GM21825 (cell line): ENCODE measurements around the gene SLC25A48.
"Not testable (repeated sequence)": the region's sequence is repeated elsewhere in the genome, so short reads cannot be mapped to it uniquely, and the experiment has no call there.

Experiments
- ATAC-seq: cut with Tn5 transposase; IDR thresholded peaks from one replicate; pipeline ENCODE4 v1.9.1; 2021; ENCODE audit warnings: mild to moderate bottlenecking, moderate library complexity; ENCODE audit not compliant: unreplicated experiment

Gene SLC25A48

GRCh38 chr5:135857630-135858311 lies 23.3 kb downstream of the SLC25A48 start:
- ATAC-seq: no peak

DNA sequence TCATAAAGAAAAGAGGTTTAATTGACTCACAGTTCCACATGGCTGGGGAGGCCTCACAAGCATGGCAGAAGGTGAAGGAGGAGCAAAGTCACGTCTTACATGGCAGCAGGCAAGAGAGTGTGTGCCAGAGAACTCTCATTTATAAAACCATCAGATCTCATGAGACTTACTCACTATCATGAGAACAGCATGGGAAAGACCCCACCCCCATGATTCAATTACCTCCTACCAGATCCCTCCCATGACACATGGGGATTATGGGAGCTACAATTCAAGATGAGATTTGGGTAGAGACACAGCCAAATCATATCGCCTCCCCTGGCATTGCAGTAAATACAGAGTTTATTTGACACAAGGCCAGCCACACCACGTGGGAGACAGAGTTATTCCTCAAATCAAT lies 24.7 kb downstream of the SLC25A48 start:
- not testable (repeated sequence) for ATAC-seq

GRCh38 chr5:135859641-135860040 lies 25.2 kb downstream of the SLC25A48 start:
- ATAC-seq: no peak

DNA sequence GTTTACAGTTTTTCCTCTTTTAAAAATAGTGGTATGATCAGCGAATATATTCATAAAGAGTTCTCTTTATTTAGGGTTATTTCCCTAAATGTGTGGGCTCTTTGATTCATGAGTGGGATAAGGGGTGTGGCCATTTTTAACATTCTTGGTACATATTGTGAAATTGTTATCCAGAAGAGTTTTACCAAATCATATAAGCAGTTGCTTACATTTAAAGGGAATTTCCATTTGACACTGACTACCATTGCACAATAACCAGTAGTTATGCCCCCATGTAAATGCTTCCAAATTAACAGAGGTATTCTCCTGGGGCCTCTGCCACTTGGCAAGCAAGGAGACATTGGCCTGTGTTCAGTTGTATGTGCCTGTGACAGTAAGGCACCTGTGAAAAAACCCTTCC lies 27.2 kb downstream of the SLC25A48 start:
- no peak for ATAC-seq

GRCh38 chr5:135862086-135862485 lies 27.6 kb downstream of the SLC25A48 start:
- ATAC-seq: no peak

- ATAC-seq: no peak
These were observed 28.3 kb downstream of the SLC25A48 start for GRCh38 chr5:135862744-135863143.

DNA sequence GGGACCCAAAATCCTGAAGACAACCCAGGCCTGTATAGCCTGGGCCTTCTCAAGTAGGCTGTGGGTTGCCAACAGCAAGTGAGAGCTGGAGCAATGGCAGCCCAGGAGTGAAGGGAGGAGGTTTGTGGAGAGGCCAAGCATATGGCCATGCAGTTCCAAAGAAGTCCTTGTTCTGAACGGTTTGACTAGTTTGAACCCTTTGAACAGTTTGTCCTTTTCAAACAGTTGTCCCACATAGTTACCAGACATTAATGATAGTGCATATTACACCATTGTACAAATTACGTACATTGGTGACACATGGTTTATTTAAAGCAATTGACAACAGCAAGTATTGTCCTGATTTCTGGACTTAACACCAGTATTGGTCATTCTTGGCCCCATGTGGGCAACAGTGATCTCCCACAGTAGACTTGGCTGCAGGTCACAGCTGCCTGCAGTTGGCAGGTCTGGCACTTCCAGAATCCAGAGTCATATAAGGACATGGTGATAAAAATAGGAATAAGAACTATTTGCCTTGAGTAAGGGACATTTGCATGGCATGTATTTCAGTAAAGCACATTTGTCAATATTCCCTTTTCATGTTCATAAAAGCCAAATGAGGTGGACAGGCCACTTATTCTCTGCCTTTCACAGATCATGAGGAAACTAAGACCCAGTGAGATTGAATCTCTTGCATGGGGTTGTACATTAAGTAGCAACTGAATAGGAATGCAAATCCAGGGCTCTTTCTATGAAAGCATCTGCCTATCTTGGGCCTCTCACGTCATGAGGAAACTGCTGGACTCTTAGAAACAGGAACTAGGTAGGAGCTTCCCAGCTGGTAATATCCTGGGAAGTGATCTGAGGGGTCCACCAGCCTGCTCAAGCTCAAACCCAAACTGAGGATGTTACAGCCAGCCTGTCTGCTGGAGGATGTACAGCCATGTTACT lies 30.3 kb downstream of the SLC25A48 start:
- no peak for ATAC-seq

- no peak for ATAC-seq
These were observed 31.6 kb downstream of the SLC25A48 start for GRCh38 chr5:135866016-135866415.

DNA sequence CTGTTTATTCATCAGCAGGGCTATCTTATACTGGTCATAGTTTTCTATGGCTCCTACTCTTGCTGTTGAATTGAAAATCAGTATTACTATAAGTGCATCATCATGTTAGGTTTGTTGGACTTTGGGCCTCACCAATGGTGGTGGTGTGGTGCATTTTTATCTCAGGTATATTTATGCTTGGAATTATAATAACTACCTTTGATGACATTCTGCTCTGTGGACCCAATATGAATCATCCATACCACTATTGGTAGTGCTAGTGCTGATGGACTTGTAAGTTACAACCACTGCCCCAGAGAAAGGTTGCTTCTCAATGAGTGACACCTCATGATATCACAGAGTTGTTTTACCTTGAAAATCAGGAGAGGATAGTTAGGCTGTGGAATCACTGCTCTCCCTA lies 33.1 kb downstream of the SLC25A48 start:
- no peak for ATAC-seq

DNA sequence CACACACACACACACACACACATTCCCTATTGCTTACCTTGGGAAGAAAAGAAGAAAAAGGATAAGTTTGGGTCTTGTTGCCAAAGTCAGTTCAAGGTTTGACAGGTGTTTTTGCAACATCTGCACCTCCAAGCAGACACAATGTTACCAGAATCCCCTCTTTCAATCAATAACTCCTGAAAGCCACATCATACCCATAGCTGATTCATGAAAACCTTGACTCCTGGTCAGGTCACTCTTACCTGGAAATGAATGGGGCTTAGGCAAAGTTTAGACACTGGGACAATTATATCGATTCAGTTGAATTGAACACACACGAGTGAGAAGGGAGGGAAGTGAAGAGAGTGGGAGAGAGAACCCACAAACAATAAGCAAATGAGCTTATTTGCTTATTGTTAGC lies 34.2 kb downstream of the SLC25A48 start:
- no peak for ATAC-seq

GRCh38 chr5:135869276-135869675 lies 34.8 kb downstream of the SLC25A48 start:
- ATAC-seq: no peak

- ATAC-seq: no peak
These were observed 35.5 kb downstream of the SLC25A48 start for GRCh38 chr5:135869935-135870334.

- no peak for ATAC-seq
These were observed 36.9 kb downstream of the SLC25A48 start for GRCh38 chr5:135871268-135871915.

- no peak for ATAC-seq
These were observed 39.4 kb downstream of the SLC25A48 start for GRCh38 chr5:135873831-135874230.

DNA sequence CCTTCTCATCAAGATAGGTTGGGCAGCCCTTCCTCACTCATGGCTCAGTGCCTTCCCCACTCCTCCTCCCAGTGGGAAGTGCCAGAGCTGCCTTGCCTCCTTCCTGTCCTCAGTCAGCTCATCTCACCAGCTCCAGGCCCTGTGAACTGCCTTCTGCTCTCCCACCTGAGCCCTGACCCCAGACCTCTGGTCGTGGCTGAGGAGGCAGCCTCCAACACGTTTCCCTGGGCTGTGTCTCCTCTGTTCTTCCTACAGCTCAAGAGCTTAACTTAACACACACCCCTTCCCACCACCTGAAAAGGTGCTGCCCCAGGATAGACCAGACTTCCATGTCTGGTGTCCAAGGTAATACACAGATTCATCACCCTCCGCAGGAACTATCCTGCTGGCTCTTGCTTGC lies 40.0 kb downstream of the SLC25A48 start:
- no peak for ATAC-seq

GRCh38 chr5:135875567-135875966 lies 41.1 kb downstream of the SLC25A48 start:
- no peak for ATAC-seq

DNA sequence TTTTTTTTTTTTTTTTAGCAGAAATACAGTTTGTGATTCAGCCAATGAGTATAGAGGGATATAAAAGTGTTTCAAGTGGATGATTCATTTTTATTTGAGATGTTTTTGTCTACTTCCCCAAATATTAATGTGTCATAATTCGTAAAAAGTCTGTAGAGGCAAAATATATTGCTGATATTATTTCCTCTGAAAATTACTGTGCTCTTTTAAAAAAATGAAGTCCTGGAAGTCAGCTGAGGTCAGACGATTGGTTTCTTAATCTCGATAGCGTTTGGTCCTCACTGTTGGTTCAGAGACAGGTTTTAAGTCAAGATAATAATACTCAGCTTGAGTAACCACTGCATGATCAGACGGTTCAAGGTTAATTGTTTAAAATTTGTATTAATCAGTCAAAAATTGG lies 41.7 kb downstream of the SLC25A48 start:
- no peak for ATAC-seq

DNA sequence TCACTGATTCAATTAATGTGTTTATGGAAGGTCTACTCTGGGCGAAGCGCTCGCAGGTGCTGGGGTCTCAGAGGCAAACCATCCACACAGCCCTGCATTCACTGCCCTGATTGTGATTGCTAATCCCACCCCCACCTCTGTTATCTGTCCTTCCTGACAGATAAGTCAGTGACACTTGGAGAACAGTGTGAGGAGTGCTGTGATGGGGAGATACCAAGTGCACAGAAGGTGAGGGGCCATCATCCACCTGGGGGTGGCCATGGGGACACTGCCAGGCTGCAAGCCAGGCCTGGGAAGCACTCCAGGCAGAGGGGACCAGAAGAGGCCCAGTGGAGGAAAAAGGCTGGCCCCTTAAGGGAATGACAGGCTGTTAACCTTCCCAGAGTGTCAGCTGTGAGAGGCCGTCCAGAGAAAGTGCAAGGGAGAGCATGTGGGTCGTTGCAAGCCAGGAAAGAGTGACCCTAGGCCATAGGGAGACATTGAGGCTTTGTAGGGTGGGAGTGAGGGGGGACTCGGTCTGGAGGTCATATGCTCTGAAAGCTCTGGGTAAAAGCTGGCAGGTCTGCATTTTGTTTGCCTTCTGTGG lies 43.2 kb downstream of the SLC25A48 start:
- ATAC-seq: no peak

- ATAC-seq: no peak
These were observed 43.7 kb downstream of the SLC25A48 start for GRCh38 chr5:135878156-135878620.

DNA sequence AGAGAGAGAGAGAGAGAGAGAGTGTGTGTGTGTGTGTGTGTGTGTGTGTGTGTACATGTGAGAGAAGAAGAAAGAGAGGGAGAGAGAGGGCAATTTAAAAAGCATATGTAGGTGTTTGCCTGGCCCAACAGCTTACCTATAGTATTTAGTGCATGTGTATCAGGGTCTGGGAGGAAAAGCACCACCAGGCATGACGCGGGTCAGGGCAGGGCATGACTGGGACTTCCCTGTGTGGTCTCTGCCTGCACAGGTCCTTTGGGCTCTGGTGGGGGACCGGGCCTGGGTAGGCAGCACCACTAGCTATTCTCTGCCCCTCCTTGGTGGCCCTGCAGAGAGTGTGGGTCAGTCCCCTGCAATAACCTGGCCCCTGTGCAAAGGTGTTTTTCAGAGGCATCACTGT lies 45.1 kb downstream of the SLC25A48 start:
- no peak for ATAC-seq

DNA sequence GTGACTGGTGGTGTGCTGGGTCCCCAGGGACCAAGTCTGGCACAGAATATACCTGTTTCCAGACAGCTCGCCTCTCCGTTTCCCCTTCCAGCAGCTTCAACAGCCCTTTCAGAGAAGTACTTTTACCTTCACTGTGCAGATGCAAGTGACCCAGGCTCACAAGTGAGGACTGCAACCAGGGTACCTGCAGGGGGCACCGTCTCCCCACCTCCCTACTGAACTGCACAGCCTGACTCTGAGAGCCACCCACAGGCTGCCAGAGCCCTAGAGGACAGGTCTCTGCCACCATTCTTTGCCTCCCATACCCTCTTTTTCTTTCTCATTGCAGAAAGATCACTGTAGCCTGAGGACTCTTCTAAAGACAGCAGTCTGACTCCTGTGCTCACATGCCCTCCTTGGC lies 45.8 kb downstream of the SLC25A48 start:
- no peak for ATAC-seq
